MM.1S (cell line): ENCODE measurements around the gene KAT7.

Experiments
- DNase-seq: peaks from one replicate; pipeline ENCODE4 v3.0.0-alpha.2; 2015
- H2AFZ ChIP-seq: fragments of 300-600 bp; sonication (generic); 2 replicates; pipeline ENCODE4 v1.6.0; 2016; ENCODE audit warnings: antibody characterized with exemption, low read length
- H3F3A ChIP-seq: fragments of 300-600 bp; sonication (generic); 2 replicates; pipeline ENCODE4 v1.6.1; 2016; ENCODE audit warnings: mild to moderate bottlenecking, antibody characterized with exemption, low read length, moderate library complexity, mixed read lengths; ENCODE audit not compliant: insufficient read depth
- H3K27ac ChIP-seq: fragments of 300-600 bp; sonication (generic); 2 replicates; pipeline ENCODE4 v1.5.1; 2016; ENCODE audit warnings: mild to moderate bottlenecking, low read length
- H3K27me3 ChIP-seq: fragments of 300-600 bp; sonication (generic); replicated peaks from 2 replicates; pipeline ENCODE4 v1.6.0; 2016; ENCODE audit warnings: low read length; ENCODE audit not compliant: insufficient read depth
- H3K36me3 ChIP-seq: fragments of 300-600 bp; sonication (generic); replicated peaks from 2 replicates; pipeline ENCODE4 v1.6.1; 2016; ENCODE audit warnings: mild to moderate bottlenecking, low read length, mixed read lengths; ENCODE audit not compliant: insufficient read depth
- H3K4me1 ChIP-seq: fragments of 300-600 bp; sonication (generic); 2 replicates; pipeline ENCODE4 v1.6.1; 2016; ENCODE audit warnings: low read length, mixed read lengths
- H3K4me2 ChIP-seq: fragments of 300-600 bp; sonication (generic); 2 replicates; pipeline ENCODE4 v1.6.0; 2016; ENCODE audit warnings: low read depth, low read length
- H3K4me3 ChIP-seq: fragments of 300-600 bp; sonication (generic); 2 replicates; pipeline ENCODE4 v1.5.1; 2016; ENCODE audit warnings: low read length, mixed read lengths
- H3K79me2 ChIP-seq: fragments of 300-600 bp; sonication (generic); 2 replicates; pipeline ENCODE4 v1.6.1; 2016; ENCODE audit warnings: mixed run types, low read length, mixed read lengths
- H3K9ac ChIP-seq: fragments of 300-600 bp; sonication (generic); 2 replicates; pipeline ENCODE4 v1.6.1; 2016; ENCODE audit warnings: low read length, mixed read lengths
- H3K9me2 ChIP-seq: fragments of 300-600 bp; sonication (generic); replicated peaks from 2 replicates; pipeline ENCODE4 v1.6.1; 2016; ENCODE audit warnings: mild to moderate bottlenecking, low read length, mixed read lengths; ENCODE audit not compliant: insufficient read depth
- H3K9me3 ChIP-seq: fragments of 300-600 bp; sonication (generic); replicated peaks from 2 replicates; pipeline ENCODE4 v1.6.1; 2016; ENCODE audit warnings: mild to moderate bottlenecking, low read length, mixed read lengths; ENCODE audit not compliant: insufficient read depth
- H4K20me1 ChIP-seq: fragments of 300-600 bp; sonication (generic); 2 replicates; pipeline ENCODE4 v1.6.1; 2016; ENCODE audit warnings: mild to moderate bottlenecking, low read length, moderate library complexity, mixed read lengths; ENCODE audit not compliant: insufficient read depth
- EZH2 ChIP-seq: fragments of 300-600 bp; sonication (generic); optimal IDR thresholded peaks from 2 replicates; pipeline ENCODE3; 2017; ENCODE audit warnings: low read depth, mild to moderate bottlenecking, antibody characterized with exemption, low read length, mixed read lengths
- EZH2phosphoT487 ChIP-seq: fragments of 300-600 bp; sonication (generic); IDR thresholded peaks from 2 replicates; pipeline ENCODE4 v1.6.1; 2018; ENCODE audit warnings: antibody characterized with exemption, low read length
- TF ChIP-seq, protein P1 (sequence below): fragments of 300-600 bp; sonication (generic); IDR thresholded peaks from 2 replicates; pipeline ENCODE4 v1.5.1; 2016; ENCODE audit warnings: antibody characterized with exemption, low read length, mixed read lengths

KAT7 gene

DNA sequence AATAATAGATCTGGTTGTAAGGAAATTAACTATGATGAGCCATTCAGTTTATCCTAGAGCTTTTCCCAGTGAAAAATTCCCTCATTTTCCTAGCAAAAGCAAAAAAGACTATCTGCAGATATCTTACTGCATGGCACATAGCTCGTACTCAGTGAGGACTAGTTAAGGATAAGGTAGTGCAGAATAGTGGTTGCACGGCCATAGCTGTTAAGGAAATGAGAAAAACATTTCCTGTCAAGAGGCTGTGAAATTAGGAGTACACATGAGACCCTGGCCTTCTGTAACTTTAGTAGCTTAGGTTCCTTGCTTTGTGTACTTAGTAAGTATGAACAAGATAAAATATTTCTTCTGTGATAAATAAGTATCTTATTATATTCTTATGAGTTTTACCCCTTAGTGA, 10.3 kb downstream of the KAT7 start:
- H3K4me1 ChIP-seq, result no peaks in the 10 kb centered on the region
- no peak overlapping the region for H2AFZ ChIP-seq
- H3K27ac ChIP-seq, result no peak overlapping the region
- H3K4me2 ChIP-seq, result no peak overlapping the region
- peaks cover 93% of the 10 kb centered on the region for H3K79me2 ChIP-seq
- DNase-seq, result no peak
- H3F3A ChIP-seq, result no peaks in the 10 kb centered on the region
- no peak overlapping the region for H3K4me3 ChIP-seq
- peaks cover 21% of the 10 kb centered on the region for H3K36me3 ChIP-seq
- H4K20me1 ChIP-seq, result peaks cover 12% of the 10 kb centered on the region; the same call in 1 of the 2 replicates
- no peaks in the 10 kb centered on the region for H3K9me2 ChIP-seq
- H3K9me3 ChIP-seq, result no peaks in the 10 kb centered on the region
- TF ChIP-seq, protein P1, sequence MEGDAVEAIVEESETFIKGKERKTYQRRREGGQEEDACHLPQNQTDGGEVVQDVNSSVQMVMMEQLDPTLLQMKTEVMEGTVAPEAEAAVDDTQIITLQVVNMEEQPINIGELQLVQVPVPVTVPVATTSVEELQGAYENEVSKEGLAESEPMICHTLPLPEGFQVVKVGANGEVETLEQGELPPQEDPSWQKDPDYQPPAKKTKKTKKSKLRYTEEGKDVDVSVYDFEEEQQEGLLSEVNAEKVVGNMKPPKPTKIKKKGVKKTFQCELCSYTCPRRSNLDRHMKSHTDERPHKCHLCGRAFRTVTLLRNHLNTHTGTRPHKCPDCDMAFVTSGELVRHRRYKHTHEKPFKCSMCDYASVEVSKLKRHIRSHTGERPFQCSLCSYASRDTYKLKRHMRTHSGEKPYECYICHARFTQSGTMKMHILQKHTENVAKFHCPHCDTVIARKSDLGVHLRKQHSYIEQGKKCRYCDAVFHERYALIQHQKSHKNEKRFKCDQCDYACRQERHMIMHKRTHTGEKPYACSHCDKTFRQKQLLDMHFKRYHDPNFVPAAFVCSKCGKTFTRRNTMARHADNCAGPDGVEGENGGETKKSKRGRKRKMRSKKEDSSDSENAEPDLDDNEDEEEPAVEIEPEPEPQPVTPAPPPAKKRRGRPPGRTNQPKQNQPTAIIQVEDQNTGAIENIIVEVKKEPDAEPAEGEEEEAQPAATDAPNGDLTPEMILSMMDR, result no peak
- TF ChIP-seq EZH2 (no peak), EZH2phosphoT487 (no peak)
- H3K9ac ChIP-seq, result no peak overlapping the region
- no peaks in the 10 kb centered on the region for H3K27me3 ChIP-seq

DNA sequence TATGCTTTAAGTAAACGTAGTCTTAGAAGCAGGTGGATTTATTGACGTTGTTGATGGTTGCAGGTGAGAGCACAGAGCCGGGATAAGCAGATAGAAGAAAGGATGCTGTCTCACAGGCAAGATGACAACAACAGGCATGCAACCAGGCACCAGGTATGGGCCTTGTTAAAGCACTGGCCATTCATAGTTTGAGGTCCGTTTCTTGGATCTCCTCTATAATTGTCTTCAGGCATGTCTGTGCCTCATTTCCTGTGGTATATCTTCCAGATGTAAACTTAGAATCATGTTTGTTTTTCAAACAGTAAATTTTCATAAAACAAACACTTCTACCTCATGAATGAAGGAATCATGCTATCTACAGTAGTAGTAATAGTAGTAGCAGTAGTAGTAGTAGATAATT, 20.6 kb downstream of the KAT7 start:
- H4K20me1 ChIP-seq, result no peaks in the 10 kb centered on the region
- no peak overlapping the region for H3K9ac ChIP-seq
- H3F3A ChIP-seq, result no peaks in the 10 kb centered on the region
- H3K36me3 ChIP-seq, result peaks cover 14% of the 10 kb centered on the region; the same call in 1 of the 2 replicates
- H3K4me1 ChIP-seq, result no peaks in the 10 kb centered on the region
- H3K9me2 ChIP-seq, result no peaks in the 10 kb centered on the region
- H3K9me3 ChIP-seq, result no peaks in the 10 kb centered on the region
- no peak overlapping the region for H3K4me3 ChIP-seq
- TF ChIP-seq EZH2 (no peak), EZH2phosphoT487 (no peak)
- TF ChIP-seq, protein P1, result no peak
- peaks cover 51% of the 10 kb centered on the region for H3K79me2 ChIP-seq
- no peaks in the 10 kb centered on the region for H3K27me3 ChIP-seq
- no peak overlapping the region for H2AFZ ChIP-seq
- DNase-seq, result no peak
- H3K4me2 ChIP-seq, result no peak overlapping the region
- no peak overlapping the region for H3K27ac ChIP-seq

DNA sequence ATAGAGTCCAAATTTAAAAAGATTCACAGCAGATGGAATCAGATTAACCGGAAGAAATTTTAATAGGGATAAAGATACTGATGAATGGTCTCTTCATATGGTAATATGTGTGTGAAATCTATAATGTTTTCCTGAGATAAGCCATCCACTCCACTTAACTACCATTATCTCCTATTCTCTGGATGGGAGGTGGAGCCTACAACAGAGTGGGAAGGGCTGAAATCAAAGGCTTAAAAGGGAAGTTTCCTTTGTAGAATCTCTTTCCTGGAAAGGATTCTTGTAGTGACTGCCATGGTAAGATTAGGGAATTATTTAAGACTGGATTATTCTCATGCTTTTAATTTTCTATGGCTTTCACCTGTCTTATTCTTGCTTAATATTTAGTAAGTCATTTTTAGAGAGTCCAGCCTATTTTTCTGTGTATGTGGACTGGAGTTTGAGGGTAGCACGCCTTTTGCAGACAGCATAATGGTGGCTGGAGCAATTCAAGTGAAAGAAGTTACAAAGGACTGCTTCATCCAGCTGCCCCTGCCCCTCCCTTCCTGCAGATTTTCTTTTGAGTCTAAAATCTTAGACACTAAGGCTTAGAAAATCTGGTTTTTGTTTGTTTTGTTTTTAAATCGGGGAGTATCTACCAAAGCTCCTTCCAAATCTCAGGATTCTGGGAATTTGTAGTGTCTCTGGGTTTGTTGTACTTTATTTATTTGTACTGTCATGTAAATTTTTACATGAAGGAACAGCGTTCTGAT, 26.5 kb downstream of the KAT7 start:
- Histone ChIP-seq H3F3A (no peaks in the 10 kb centered on the region), H3K27me3 (no peaks in the 10 kb centered on the region), H3K4me1 (no peaks in the 10 kb centered on the region), H3K27ac (no peak overlapping the region), H2AFZ (no peak overlapping the region), H3K9ac (no peak overlapping the region), H3K79me2 (peaks cover 38% of the 10 kb centered on the region), H3K36me3 (peaks cover 10% of the 10 kb centered on the region; the same call in 1 of the 2 replicates), H3K9me3 (no peaks in the 10 kb centered on the region), H3K4me3 (no peak overlapping the region), H3K9me2 (no peaks in the 10 kb centered on the region), H3K4me2 (no peak overlapping the region), H4K20me1 (no peaks in the 10 kb centered on the region)
- DNase-seq, result no peak
- no peak for TF ChIP-seq EZH2phosphoT487
- no peak for TF ChIP-seq EZH2
- TF ChIP-seq, protein P1, result no peak
